Left renal cortex interstitium (tissue), 4 donors: Measurements from ENCODE around the gene PRCP. TPM values are rescaled to one million over a fixed set of nuclear protein-coding genes. Genes with fewer than 3 reads are reported as not detected.
A peak's percentile ranks its signal among the peaks of the same experiment; 100 is the strongest.

Source experiments
- DNase-seq, 4 donors: peaks; one replicate each; pipeline ENCODE4 v3.0.0-alpha.2; 2013; ENCODE audit warnings: low read depth in 4 of 4, low spot score in 2 of 4, missing footprints in 1 of 4
- polyA plus RNA-seq, 4 donors: library from polyadenylated mRNA; unstranded; fragments of 120-200 nt; gene quantifications; one replicate each; pipeline ENCODE4 v1.2.1, GENCODE V29; 2013; ENCODE audit not compliant: insufficient read length in 4 of 4

PRCP gene
- polyA plus RNA-seq, 4 donors: 221 to 304 (median 266) TPM

GRCh38 chr11:82908311-82908710 is 8.1 kb upstream of the PRCP start:
- DNase-seq: no peak

GRCh38 chr11:82907371-82907770 is 7.1 kb upstream of the PRCP start:
- no peak for DNase-seq

GRCh38 chr11:82906931-82907330 is 6.7 kb upstream of the PRCP start:
- DNase-seq: no peak

- DNase-seq: no peak
Observed at GRCh38 chr11:82906236-82906635, 6.0 kb upstream of the PRCP start.

GRCh38 chr11:82903843-82904586 is 3.8 kb upstream of the PRCP start:
- DNase-seq: no peak

GRCh38 chr11:82902880-82903279 is 2.6 kb upstream of the PRCP start:
- DNase-seq: no peak

- DNase-seq: no peak
Observed at GRCh38 chr11:82901922-82902485, 1.8 kb upstream of the PRCP start.

GRCh38 chr11:82901165-82901921 is 1.1 kb upstream of the PRCP start, which contains the start of gene DDIAS:
TSS of gene DDIAS (plus strand) at chr11:82901736. CDS start at chr11:82914739, 13,003 bp downstream.
- peak; percentile 93 to 99 (median 95) for DNase-seq

GRCh38 chr11:82899957-82900276 is 313 bp downstream of the PRCP start:
- DNase-seq: peak in 1 of 4 donors; percentile 42

GRCh38 chr11:82899186-82899820 is 927 bp downstream of the PRCP start:
- no peak for DNase-seq

- no peak for DNase-seq
Observed at GRCh38 chr11:82898241-82898640, 2.0 kb downstream of the PRCP start.

- DNase-seq: no peak
Observed at GRCh38 chr11:82896183-82896582, 4.0 kb downstream of the PRCP start.

GRCh38 chr11:82895437-82896091 is 4.7 kb downstream of the PRCP start:
- no peak for DNase-seq

- DNase-seq: no peak
Observed at GRCh38 chr11:82892611-82893169, 7.5 kb downstream of the PRCP start.

GRCh38 chr11:82890936-82891335 is 9.3 kb downstream of the PRCP start:
- no peak for DNase-seq

- no peak for DNase-seq
Observed at GRCh38 chr11:82890002-82890341, 10.3 kb downstream of the PRCP start.

GRCh38 chr11:82889133-82890001 is 10.9 kb downstream of the PRCP start:
- DNase-seq: no peak

- no peak for DNase-seq
Observed at GRCh38 chr11:82883853-82884252, 16.4 kb downstream of the PRCP start.

- no peak for DNase-seq
Observed at GRCh38 chr11:82874646-82875523, 25.3 kb downstream of the PRCP start.
